ENCODE results near the gene LGI2. TPM values are rescaled to one million over a fixed set of nuclear protein-coding genes. Genes with fewer than 3 reads are reported as not detected.

LGI2 gene
- total and polyA plus RNA-seq, 9 of the 15 experiments (the other 6 are each of a cell fraction or from before 2014, with no cell fraction given): 0.03 to 0.07 TPM; not detected in 7

- no peaks in the 10 kb centered on the region for H3K9me3 ChIP-seq (replicated peaks; ENCODE audit: control insufficient read depth, insufficient read depth, low read depth, low read length)
- H3K9me1 ChIP-seq (ENCODE audit: control insufficient read depth, insufficient read depth, low read length): no peaks in the 10 kb centered on the region
- no peak overlapping the region for H3K9ac ChIP-seq (ENCODE audit: insufficient read depth in 1 of 2, low read depth in 2 of 2, low read length in 2 of 2)
- no peak overlapping the region for H3K4me2 ChIP-seq (ENCODE audit: insufficient read depth, low read length)
- no peaks in the 10 kb centered on the region for H4K20me1 ChIP-seq (replicated peaks; ENCODE audit: control insufficient read depth, insufficient read depth, low read length)
- in situ Hi-C loops (cut with MboI) (no loop called here), intact Hi-C loops (cut with micrococcal nuclease) (no loop called here)
- H3K4me3 ChIP-seq: no peak overlapping the region
- H3K27ac ChIP-seq (ENCODE audit: extremely low read depth, low read depth, low read length): no peak overlapping the region
- FAIRE-seq (no peak), DNase-seq (ENCODE audit: extremely low read depth in 1 of 4, low spot score in 3 of 4) (no peak), ATAC-seq (no peak)
- H3K79me2 ChIP-seq (ENCODE audit: control insufficient read depth, insufficient read depth, low read length): no peaks in the 10 kb centered on the region
- ChIA-PET CTCF (ENCODE audit: low intra/inter-chr PET ratio) (no interaction called here), POLR2A (no interaction called here)
- BruUV-seq (replicated peaks): no TSS peak
- H3K36me3 ChIP-seq (ENCODE audit: control insufficient read depth, insufficient read depth, low read length): no peaks in the 10 kb centered on the region
- no peaks in the 10 kb centered on the region for H3K4me1 ChIP-seq (replicated peaks in 1 of 2; ENCODE audit: control insufficient read depth in 2 of 2, insufficient read depth in 2 of 2, low read length in 2 of 2)
- H3K27me3 ChIP-seq (ENCODE audit: control insufficient read depth in 2 of 2, insufficient read depth in 2 of 2, low read length in 2 of 2): peaks cover 0 to 10% of the 10 kb centered on the region in 2 experiments; a peak in 1 of 5 replicates
- TF ChIP-seq MXD1 (CRISPR knock-in tag; IDR thresholded peaks at IDR 0.05; ENCODE audit: borderline replicate concordance, poor library complexity, severe bottlenecking) (no peak), BACH1 (tag; IDR thresholded peaks at IDR 0.05) (no peak), MLLT1 (IDR thresholded peaks at IDR 0.05) (no peak), SOX6 (IDR thresholded peaks at IDR 0.05) (no peak), MECOM (CRISPR knock-in tag; IDR thresholded peaks at IDR 0.05) (no peak), ZC3H4 (CRISPR knock-in tag; IDR thresholded peaks at IDR 0.05; ENCODE audit: borderline replicate concordance) (no peak), SMAD4 (CRISPR knock-in tag; conservative IDR thresholded peaks at IDR 0.05) (no peak), PHF8 (IDR thresholded peaks at IDR 0.05; ENCODE audit: borderline replicate concordance, low read length) (no peak), POLR3G (IDR thresholded peaks at IDR 0.05; ENCODE audit: extremely low read depth, insufficient read length, insufficient replicate concordance) (no peak), ZBED1 (IDR thresholded peaks at IDR 0.05) (no peak), CEBPG (CRISPR knock-in tag; IDR thresholded peaks at IDR 0.05) (no peak), CEBPG (tag; conservative IDR thresholded peaks at IDR 0.05 in 1 of 2, IDR thresholded peaks at IDR 0.05 in 1 of 2) (no peak), ZNF644 (tag; IDR thresholded peaks at IDR 0.05; ENCODE audit: low read depth) (no peak)
- H2AFZ ChIP-seq (ENCODE audit: low read depth, low read length): no peak overlapping the region
- 0% methylated on average over 2 of the region's 2 CpGs for WGBS (ENCODE audit: insufficient coverage, low coverage, missing lambda C conversion rate)
These were observed 72.9 kb downstream of the LGI2 start for GRCh38 chr4:24957886-24958285.
